ENCODE data around the gene TFCP2.

The TFCP2 gene

GRCh38 chr12:51163795-51164194 lies 9.1 kb downstream of the TFCP2 start:
- DNase-seq (ENCODE audit: low spot score in 2 of 2), result no peak
- H3K27ac Mint-ChIP-seq (ENCODE audit: low read depth), result peak overlapping the region; percentile 7

DNA sequence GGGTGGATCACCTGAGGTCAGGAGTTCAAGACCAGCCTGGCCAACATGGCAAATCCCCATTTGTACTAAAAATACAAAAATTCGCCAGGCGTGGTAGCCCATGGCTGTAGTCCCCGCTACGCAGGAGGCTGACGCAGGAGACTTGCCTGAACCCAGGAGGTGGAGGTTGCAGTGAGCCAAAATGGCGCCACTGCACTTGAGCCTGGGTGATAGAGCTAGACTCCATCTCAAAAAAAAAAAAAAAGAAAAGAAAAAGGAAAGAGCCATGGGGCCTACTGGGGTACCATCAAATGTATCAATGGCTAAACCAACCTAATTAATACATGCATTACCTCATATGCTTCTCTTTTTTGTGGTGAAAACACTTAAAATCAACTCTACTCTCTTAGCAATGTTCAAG lies 10.7 kb downstream of the TFCP2 start:
- H3K9me3 Mint-ChIP-seq, result no peaks in the 10 kb centered on the region
- H3K4me1 Mint-ChIP-seq, result peaks cover 54% of the 10 kb centered on the region
- DNase-seq (ENCODE audit: low spot score in 2 of 2) (no peak), ATAC-seq (replicated peaks; ENCODE audit: extremely low read depth, poor library complexity, severe bottlenecking) (no peak)
- H3K36me3 Mint-ChIP-seq (ENCODE audit: insufficient read depth), result peaks cover 6% of the 10 kb centered on the region
- H3K4me3 Mint-ChIP-seq, result no peak overlapping the region
- H3K27ac Mint-ChIP-seq (ENCODE audit: low read depth), result no peak overlapping the region
- H3K27me3 Mint-ChIP-seq, result no peaks in the 10 kb centered on the region

More at GRCh38 chr12:51163795-51164194, 9.1 kb downstream of the TFCP2 start:
- Mint-ChIP-seq H3K27me3 (no peaks in the 10 kb centered on the region), H3K4me3 (no peak overlapping the region), H3K9me3 (no peaks in the 10 kb centered on the region), H3K4me1 (peaks cover 52% of the 10 kb centered on the region), H3K36me3 (ENCODE audit: insufficient read depth) (peaks cover 6% of the 10 kb centered on the region)
- ATAC-seq (replicated peaks; ENCODE audit: extremely low read depth, poor library complexity, severe bottlenecking), result no peak

- DNase-seq (ENCODE audit: low spot score in 2 of 2), result no peak
- H3K27me3 Mint-ChIP-seq, result no peaks in the 10 kb centered on the region
- no peaks in the 10 kb centered on the region for H3K9me3 Mint-ChIP-seq
- H3K4me1 Mint-ChIP-seq, result peaks cover 50% of the 10 kb centered on the region
- H3K27ac Mint-ChIP-seq (ENCODE audit: low read depth), result no peak overlapping the region
- peaks cover 7% of the 10 kb centered on the region for H3K36me3 Mint-ChIP-seq (ENCODE audit: insufficient read depth)
- ATAC-seq (replicated peaks; ENCODE audit: extremely low read depth, poor library complexity, severe bottlenecking), result no peak
- no peak overlapping the region for H3K4me3 Mint-ChIP-seq
Measured at GRCh38 chr12:51160814-51161459, 12.0 kb downstream of the TFCP2 start.

- DNase-seq (ENCODE audit: low spot score in 2 of 2) (no peak), ATAC-seq (replicated peaks; ENCODE audit: extremely low read depth, poor library complexity, severe bottlenecking) (no peak)
- Mint-ChIP-seq H3K4me1 (peaks cover 29% of the 10 kb centered on the region), H3K27ac (ENCODE audit: low read depth) (no peak overlapping the region), H3K9me3 (no peaks in the 10 kb centered on the region), H3K36me3 (ENCODE audit: insufficient read depth) (peaks cover 4% of the 10 kb centered on the region), H3K4me3 (no peak overlapping the region), H3K27me3 (no peaks in the 10 kb centered on the region)
Measured at GRCh38 chr12:51156245-51156765, 16.6 kb downstream of the TFCP2 start.

DNA sequence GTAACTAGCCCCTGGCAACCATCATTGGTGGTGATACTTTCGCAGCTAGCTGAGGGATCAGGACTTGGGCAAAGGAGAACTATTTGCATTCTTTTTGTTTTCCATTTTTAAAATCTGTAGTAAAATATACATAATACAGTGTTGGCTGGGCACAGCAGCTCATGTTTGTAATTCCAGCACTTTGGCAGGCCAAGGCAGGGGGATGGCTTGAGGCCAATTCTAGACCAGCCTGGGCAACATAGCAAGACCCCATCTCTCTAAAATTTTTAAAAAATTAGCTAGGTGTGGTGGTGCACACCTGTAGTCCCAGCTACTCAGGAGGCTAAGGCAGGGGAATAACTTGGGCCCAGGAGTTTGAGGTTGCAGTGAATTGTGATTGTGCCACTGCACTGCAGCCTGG lies 20.0 kb downstream of the TFCP2 start:
- Mint-ChIP-seq H3K36me3 (ENCODE audit: insufficient read depth) (peaks cover 1% of the 10 kb centered on the region), H3K4me3 (no peak overlapping the region)

GRCh38 chr12:51150777-51151176 lies 22.2 kb downstream of the TFCP2 start:
- Mint-ChIP-seq H3K36me3 (ENCODE audit: insufficient read depth) (no peaks in the 10 kb centered on the region), H3K27me3 (no peaks in the 10 kb centered on the region), H3K4me1 (peaks cover 43% of the 10 kb centered on the region), H3K9me3 (no peaks in the 10 kb centered on the region), H3K27ac (ENCODE audit: low read depth) (peak overlapping the region; percentile 48), H3K4me3 (no peak overlapping the region)
- ATAC-seq (replicated peaks; ENCODE audit: extremely low read depth, poor library complexity, severe bottlenecking), result no peak
- no peak for DNase-seq (ENCODE audit: low spot score in 2 of 2)

More for the DNA sequence above, 20.0 kb downstream of the TFCP2 start:
- Mint-ChIP-seq H3K4me1 (peaks cover 37% of the 10 kb centered on the region), H3K9me3 (no peaks in the 10 kb centered on the region), H3K27me3 (no peaks in the 10 kb centered on the region), H3K27ac (ENCODE audit: low read depth) (no peak overlapping the region)
- DNase-seq (ENCODE audit: low spot score in 2 of 2), result no peak
- ATAC-seq (replicated peaks; ENCODE audit: extremely low read depth, poor library complexity, severe bottlenecking), result no peak

- no peaks in the 10 kb centered on the region for H3K9me3 Mint-ChIP-seq
- ATAC-seq (replicated peaks; ENCODE audit: extremely low read depth, poor library complexity, severe bottlenecking) (no peak), DNase-seq (ENCODE audit: low spot score in 2 of 2) (no peak)
- H3K27me3 Mint-ChIP-seq, result no peaks in the 10 kb centered on the region
- peaks cover 47% of the 10 kb centered on the region for H3K4me1 Mint-ChIP-seq
- H3K27ac Mint-ChIP-seq (ENCODE audit: low read depth), result peak overlapping the region; percentile 3
- no peak overlapping the region for H3K4me3 Mint-ChIP-seq
- H3K36me3 Mint-ChIP-seq (ENCODE audit: insufficient read depth), result peaks cover 3% of the 10 kb centered on the region
Measured at GRCh38 chr12:51147309-51147708, 25.6 kb downstream of the TFCP2 start.

- Mint-ChIP-seq H3K36me3 (ENCODE audit: insufficient read depth) (peaks cover 12% of the 10 kb centered on the region), H3K27ac (ENCODE audit: low read depth) (peak overlapping the region; percentile 75), H3K4me3 (no peak overlapping the region), H3K27me3 (no peaks in the 10 kb centered on the region), H3K9me3 (no peaks in the 10 kb centered on the region), H3K4me1 (peaks cover 16% of the 10 kb centered on the region)
- DNase-seq (ENCODE audit: low spot score in 2 of 2) (no peak), ATAC-seq (replicated peaks; ENCODE audit: extremely low read depth, poor library complexity, severe bottlenecking) (no peak)
Measured at GRCh38 chr12:51139292-51139844, 33.6 kb downstream of the TFCP2 start.

- Mint-ChIP-seq H3K4me1 (no peaks in the 10 kb centered on the region), H3K27ac (ENCODE audit: low read depth) (peak overlapping the region; percentile 80)
Measured at GRCh38 chr12:51132693-51133092, 40.2 kb downstream of the TFCP2 start.

GRCh38 chr12:51131745-51132521 lies 41.0 kb downstream of the TFCP2 start:
- H3K36me3 Mint-ChIP-seq (ENCODE audit: insufficient read depth), result peaks cover 10% of the 10 kb centered on the region

More at GRCh38 chr12:51132693-51133092, 40.2 kb downstream of the TFCP2 start:
- H3K36me3 Mint-ChIP-seq (ENCODE audit: insufficient read depth), result peaks cover 10% of the 10 kb centered on the region
- H3K27me3 Mint-ChIP-seq, result no peaks in the 10 kb centered on the region
- H3K4me3 Mint-ChIP-seq, result no peak overlapping the region
- H3K9me3 Mint-ChIP-seq, result no peaks in the 10 kb centered on the region
- ATAC-seq (replicated peaks; ENCODE audit: extremely low read depth, poor library complexity, severe bottlenecking), result no peak
- no peak for DNase-seq (ENCODE audit: low spot score in 2 of 2)

GRCh38 chr12:51128919-51129318 lies 44.0 kb downstream of the TFCP2 start:
- Mint-ChIP-seq H3K4me1 (peaks cover 8% of the 10 kb centered on the region), H3K27ac (ENCODE audit: low read depth) (peak overlapping the region; percentile 63), H3K9me3 (no peaks in the 10 kb centered on the region), H3K27me3 (no peaks in the 10 kb centered on the region), H3K36me3 (ENCODE audit: insufficient read depth) (peaks cover 13% of the 10 kb centered on the region), H3K4me3 (no peak overlapping the region)
- DNase-seq (ENCODE audit: low spot score in 2 of 2) (no peak), ATAC-seq (replicated peaks; ENCODE audit: extremely low read depth, poor library complexity, severe bottlenecking) (no peak)

More at GRCh38 chr12:51131745-51132521, 41.0 kb downstream of the TFCP2 start:
- no peak for DNase-seq (ENCODE audit: low spot score in 2 of 2)
- Mint-ChIP-seq H3K27ac (ENCODE audit: low read depth) (peak overlapping the region; percentile 80), H3K9me3 (no peaks in the 10 kb centered on the region), H3K4me1 (peaks cover 5% of the 10 kb centered on the region), H3K27me3 (no peaks in the 10 kb centered on the region), H3K4me3 (no peak overlapping the region)
- no peak for ATAC-seq (replicated peaks; ENCODE audit: extremely low read depth, poor library complexity, severe bottlenecking)

GRCh38 chr12:51127050-51127729 lies 45.7 kb downstream of the TFCP2 start:
- H3K4me3 Mint-ChIP-seq, result no peak overlapping the region
- H3K4me1 Mint-ChIP-seq, result peaks cover 8% of the 10 kb centered on the region
- H3K9me3 Mint-ChIP-seq, result no peaks in the 10 kb centered on the region
- H3K27ac Mint-ChIP-seq (ENCODE audit: low read depth), result peak overlapping the region; percentile 13
- peaks cover 10% of the 10 kb centered on the region for H3K36me3 Mint-ChIP-seq (ENCODE audit: insufficient read depth)
- ATAC-seq (replicated peaks; ENCODE audit: extremely low read depth, poor library complexity, severe bottlenecking), result no peak
- no peak for DNase-seq (ENCODE audit: low spot score in 2 of 2)
- no peaks in the 10 kb centered on the region for H3K27me3 Mint-ChIP-seq
